ENCODE results near the gene CORO7.

- TF ChIP-seq CTCF (IDR thresholded peaks at IDR 0.05) (no peak), EZH2 (IDR thresholded peaks at IDR 0.05; ENCODE audit: borderline replicate concordance, insufficient read depth, low read depth, low read length, poor library complexity, severe bottlenecking) (no peak)
These were observed 93.1 kb downstream of the CORO7 start for GRCh38 chr16:4323071-4323844.
